Lower leg skin (tissue), 3 donors: Measurements from ENCODE around the gene PKD1.

Source experiments
- CTCF ChIP-seq, 3 donors: fragments of 450-650 bp; IDR thresholded peaks; one replicate each; pipeline ENCODE4 v1.5.1; 2016; ENCODE audit warnings: antibody characterized with exemption in 3 of 3, mild to moderate bottlenecking in 3 of 3, moderate library complexity in 2 of 3
- POLR2A ChIP-seq, 2 donors: fragments of 450-650 bp; IDR thresholded peaks; one replicate each; pipeline ENCODE4 v1.6.1; 2016 to 2017; ENCODE audit warnings: antibody characterized with exemption in 2 of 2, mild to moderate bottlenecking in 1 of 2, moderate library complexity in 1 of 2

- no peak for TF ChIP-seq CTCF (IDR thresholded peaks at IDR 0.05)
- TF ChIP-seq POLR2A (IDR thresholded peaks at IDR 0.05): no peak
These were observed 38.7 kb downstream of the PKD1 start for GRCh38 chr16:2096853-2097595.
